GM19455 (cell line): ENCODE results near the gene HSPBP1.
"Not testable (repeated sequence)": the region's sequence is repeated elsewhere in the genome, so short reads cannot be mapped to it uniquely, and the experiment has no call there.

Source experiments
- ATAC-seq: cut with Tn5 transposase; IDR thresholded peaks from one replicate; pipeline ENCODE4 v1.9.1; 2021; ENCODE audit not compliant: unreplicated experiment

Gene HSPBP1

DNA sequence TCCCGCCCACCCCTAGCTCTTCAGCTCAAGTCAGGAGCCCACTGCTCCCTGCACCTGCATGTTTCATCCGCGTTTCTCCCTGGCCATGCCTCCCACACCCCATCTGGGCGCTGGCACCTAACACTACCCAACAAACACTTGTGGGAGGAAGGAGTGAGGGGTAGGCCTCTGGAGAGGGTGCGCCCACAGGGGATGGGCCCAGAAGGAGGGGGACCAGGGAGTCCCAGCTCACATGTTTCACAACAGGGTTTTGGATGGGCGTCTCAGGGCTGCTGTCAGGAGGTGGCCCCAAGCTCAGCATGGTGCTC lies 39.2 kb downstream of the HSPBP1 start:
- ATAC-seq = no peak

GRCh38 chr19:55239004-55239403 lies 40.9 kb downstream of the HSPBP1 start:
- no peak for ATAC-seq

DNA sequence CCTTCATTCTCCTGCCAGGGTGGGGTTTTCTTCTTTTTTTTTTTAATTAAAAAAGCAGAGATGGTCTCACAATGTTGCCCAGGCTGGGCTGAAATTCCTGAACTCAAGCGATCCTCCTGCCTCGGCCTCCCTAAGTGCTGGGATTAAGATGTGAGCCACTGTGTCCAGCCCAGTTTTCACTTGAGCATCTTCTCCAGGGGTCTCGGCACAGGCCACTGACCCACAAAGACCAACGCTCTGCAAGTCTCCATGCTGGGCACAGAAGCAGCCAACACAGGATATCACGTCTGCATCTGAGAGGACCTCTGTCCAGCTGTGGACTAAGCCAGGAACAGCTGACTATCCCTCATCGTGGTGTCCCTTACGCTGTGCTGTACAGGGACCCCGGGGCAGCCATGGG lies 41.9 kb downstream of the HSPBP1 start:
- no peak for ATAC-seq

- ATAC-seq = no peak
Measured at GRCh38 chr19:55232986-55233385, 46.9 kb downstream of the HSPBP1 start.

GRCh38 chr19:55232286-55232602 lies 47.7 kb downstream of the HSPBP1 start:
- ATAC-seq = no peak

GRCh38 chr19:55231391-55232285 lies 48.3 kb downstream of the HSPBP1 start:
- ATAC-seq = no peak

DNA sequence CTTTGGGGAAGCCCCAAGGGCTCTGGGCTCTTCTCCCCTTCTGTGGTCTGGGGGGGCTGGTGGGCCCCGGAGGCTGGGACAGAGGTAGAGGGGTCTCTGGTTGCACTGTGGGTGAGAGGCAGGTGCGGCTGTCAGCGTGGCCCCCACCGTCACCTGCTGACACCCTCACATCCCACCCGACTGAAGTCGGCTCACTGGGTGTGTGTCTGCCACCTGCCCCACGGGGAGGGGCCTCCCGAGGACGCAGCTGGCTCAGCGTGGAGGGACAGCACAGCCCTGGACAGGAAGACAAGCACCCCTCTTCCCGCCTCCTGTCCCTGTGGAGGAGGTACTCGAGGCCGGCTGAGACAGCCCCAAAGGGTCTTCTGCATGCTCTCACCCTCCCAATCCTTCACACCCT lies 49.1 kb downstream of the HSPBP1 start:
- ATAC-seq = no peak

GRCh38 chr19:55230329-55230728 lies 49.6 kb downstream of the HSPBP1 start:
- ATAC-seq = no peak

GRCh38 chr19:55229789-55230182 lies 50.1 kb downstream of the HSPBP1 start:
- no peak for ATAC-seq

GRCh38 chr19:55229145-55229788 lies 50.6 kb downstream of the HSPBP1 start:
- no peak for ATAC-seq

- no peak for ATAC-seq
Measured at GRCh38 chr19:55228403-55229031, 51.4 kb downstream of the HSPBP1 start, which contains the start of gene TMEM86B. Gene TMEM86B, minus strand, starts transcription at chr19:55228763. Its CDS starts 22 bp downstream, at chr19:55228741.

DNA sequence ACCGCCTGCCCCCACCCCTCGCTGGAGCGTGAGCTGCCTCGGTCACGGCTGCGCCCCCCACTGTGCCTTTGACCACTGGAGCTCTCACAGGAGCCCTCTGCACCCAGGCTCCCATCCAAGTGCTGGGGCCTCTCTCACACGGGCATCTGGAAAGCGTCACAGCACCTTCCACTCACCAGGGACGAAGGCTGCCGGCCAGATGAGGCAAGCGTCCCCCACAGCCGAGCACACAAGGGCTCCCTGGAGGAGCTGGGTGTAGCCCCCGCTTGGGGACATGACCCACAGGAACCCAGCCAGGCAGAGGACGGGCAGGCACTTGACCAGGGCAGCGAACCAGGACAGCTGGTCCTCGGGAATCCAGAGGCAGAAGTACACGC lies 51.9 kb downstream of the HSPBP1 start:
- ATAC-seq = no peak

DNA sequence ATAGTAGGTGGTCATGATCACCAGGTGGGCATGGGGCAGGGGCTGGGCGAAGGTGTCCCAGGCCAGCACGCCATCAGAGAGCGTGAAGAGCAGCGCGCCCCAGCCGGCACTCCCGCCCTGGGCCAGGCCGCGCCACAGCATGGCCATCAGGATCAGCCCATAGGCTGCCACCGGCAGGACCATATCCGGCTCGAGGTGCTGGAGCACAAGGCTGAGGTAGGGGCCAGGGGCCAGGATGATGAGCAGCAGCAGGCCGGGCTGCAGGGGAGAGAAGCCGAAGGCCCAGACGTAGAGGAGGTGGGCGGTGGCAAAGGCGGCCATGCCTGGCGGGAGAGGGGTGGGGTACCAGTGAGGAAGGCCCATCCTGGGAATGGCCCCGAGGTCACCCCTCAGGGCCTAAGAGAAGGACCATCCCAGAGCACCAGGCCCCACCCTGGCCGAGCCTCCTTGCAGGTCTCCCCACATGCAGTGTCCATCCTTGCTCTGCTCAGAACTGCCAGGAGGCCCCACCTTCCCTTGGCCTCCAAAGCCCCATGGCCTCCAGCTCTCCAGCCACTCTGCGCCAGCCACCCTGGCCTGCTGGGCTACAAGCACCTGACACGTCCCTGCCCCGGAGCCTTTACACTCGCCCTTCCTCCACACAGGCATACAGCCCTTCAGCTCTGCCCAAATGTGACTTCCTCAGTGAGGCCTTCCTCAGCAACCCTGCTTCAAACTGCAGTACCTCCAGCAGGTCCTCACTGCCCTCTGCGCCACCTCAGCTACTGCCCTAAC lies 52.5 kb downstream of the HSPBP1 start:
- no peak for ATAC-seq

DNA sequence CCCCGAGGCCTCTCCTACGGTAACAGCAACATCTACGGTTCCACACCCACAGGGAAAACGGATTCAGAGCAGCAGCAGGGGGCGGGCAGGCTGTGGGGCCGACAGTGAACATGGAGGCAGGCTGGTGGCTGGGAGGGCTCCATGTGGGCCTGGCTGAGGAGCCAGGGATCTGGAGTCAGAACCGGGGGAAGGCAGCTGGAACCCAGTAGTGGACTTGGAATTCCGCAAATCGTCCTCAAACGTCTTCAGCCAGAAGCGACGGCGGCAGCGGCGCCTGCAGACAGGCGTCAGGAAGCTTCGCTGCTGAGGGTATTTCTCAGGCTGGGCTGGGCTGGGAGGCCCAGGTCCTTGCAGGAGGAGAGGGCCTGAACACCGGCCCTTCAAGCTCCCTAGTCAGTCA lies 53.1 kb downstream of the HSPBP1 start:
- no peak for ATAC-seq

- ATAC-seq = no peak
Measured at GRCh38 chr19:55226273-55226672, 53.6 kb downstream of the HSPBP1 start.

DNA sequence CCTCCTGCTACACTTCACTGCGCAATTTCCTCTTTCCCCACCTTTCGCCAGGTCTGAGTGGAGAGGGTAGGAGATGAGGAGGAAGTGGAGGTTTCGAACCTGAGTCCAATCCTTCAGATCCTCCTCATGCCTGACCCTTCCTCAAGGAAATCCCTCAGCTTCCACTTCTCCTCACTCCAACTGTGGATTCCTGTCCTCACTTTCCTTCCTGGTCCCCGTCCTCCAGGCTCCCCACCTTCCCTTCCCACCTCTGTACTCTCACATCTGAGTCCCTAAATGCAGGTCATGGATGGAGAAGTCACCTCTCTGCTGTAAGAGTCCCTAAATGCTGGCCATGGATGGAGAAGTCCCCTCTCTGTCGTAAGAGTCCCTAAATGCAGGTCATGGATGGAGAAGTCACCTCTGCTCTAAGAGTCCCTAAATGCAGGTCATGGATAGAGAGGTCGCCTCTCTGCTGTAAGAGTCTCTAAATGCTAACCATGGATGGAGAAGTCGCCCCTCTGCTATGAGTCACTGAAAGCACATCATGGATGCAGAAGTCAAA lies 54.4 kb downstream of the HSPBP1 start:
- no peak for ATAC-seq

GRCh38 chr19:55224679-55225414 lies 55.1 kb downstream of the HSPBP1 start:
- not testable (repeated sequence) for ATAC-seq

GRCh38 chr19:55224038-55224665 lies 55.8 kb downstream of the HSPBP1 start:
- ATAC-seq = no peak

DNA sequence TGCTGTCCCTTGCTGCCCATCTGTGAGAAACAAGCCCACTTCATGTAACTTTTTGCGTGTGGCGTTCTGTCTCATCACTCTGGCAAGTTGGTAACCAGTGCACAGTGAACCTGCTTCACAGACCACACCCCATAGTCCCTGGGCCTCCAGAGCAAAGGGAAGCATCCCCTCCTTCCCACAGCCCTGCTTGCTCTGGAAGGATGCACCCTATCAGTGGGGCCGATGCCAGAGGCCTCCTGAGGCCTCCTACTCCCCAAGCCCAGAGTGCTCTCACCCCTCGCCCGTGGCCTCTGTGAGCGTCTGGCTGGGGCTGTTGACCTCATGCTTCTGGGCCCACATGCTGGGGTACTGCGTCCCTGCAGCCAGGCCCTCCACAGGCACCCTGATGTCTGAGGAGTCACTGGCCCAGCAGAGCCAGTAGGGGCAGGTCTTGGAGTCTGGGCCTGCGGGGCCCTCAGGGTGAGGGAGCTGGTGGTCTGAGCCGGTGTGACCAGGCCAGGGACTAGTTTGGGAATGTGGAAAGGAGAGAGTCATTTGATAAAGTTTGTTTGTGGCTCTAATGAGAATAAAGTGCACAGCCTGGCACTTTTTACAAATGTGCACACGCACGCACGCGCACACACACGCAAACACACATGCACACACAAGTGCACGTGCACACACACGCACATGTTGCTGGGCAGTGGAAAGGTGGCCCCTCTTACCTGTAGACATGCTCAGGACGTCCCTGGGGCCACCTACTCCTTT lies 56.4 kb downstream of the HSPBP1 start:
- no peak for ATAC-seq
